ENCODE results near the gene PGAP2. TPM values are rescaled to one million over a fixed set of nuclear protein-coding genes. Genes with fewer than 3 reads are reported as not detected.

PGAP2 gene
- total and polyA plus RNA-seq, 2 donors (not counting 3 experiments of a cell fraction or from before 2014, with no cell fraction given), result 18.3 to 34.1 TPM

DNA sequence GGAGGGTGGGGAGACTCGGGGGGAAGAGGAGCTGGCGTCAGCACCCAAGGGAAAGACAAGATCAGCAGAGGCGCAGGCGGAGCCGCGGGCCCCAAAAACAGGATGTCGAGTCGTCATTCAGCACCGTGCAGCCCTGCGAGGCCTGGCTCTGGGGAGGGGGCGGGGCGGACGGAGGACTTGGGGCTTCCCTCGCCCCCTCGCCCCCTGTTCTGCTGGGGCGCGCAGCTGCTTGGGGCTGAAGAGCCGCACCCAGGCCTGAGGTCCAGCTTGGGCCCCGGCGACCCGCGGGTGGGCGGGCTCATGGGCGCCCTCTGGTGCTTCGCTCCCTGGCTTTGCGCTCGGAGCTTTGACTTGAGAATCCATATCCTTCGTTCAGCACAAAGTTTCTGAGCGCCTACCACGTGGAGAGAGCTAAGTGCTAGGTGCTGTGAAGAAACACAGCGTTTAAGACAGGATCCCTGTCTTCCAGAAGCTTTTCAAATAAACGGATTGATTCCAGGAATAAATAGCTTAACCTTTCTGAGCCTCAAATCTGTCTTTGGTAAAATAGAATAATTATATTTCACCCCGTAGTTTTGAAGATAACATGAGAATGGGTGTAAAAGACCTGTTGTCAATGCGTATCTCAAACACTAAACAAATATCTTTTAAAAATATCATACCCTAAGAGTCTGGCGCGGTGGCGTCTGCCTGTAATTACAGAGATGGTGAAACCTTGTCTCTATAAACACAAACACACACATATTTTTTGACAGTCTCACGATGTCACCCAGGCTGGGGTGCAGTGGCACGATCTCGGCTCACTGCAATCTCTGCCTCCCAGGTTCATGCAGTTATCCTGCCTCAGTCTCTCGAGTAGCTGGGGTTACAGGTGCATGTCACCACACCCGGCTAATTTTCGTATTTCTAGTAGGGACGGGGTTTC is 33.3 kb downstream of the PGAP2 start:
- no peaks in the 10 kb centered on the region for H3K36me3 ChIP-seq (ENCODE audit: control insufficient read depth in 2 of 2, extremely low read depth in 1 of 2, insufficient read depth in 2 of 2, low read length in 2 of 2)
- TF ChIP-seq POLR2A (IDR thresholded peaks at IDR 0.05; ENCODE audit: low read depth, low read length), result peak; percentile 18
- TF ChIP-seq JUN (IDR thresholded peaks at IDR 0.05; ENCODE audit: borderline replicate concordance, insufficient read depth, insufficient read length, low read depth), result no peak
- no peak for TF ChIP-seq GATA2 (IDR thresholded peaks at IDR 0.05; ENCODE audit: insufficient read depth, insufficient read length, low read depth, low read length)
- peak; percentile 72 for TF ChIP-seq POLR2AphosphoS5 (IDR thresholded peaks at IDR 0.05; ENCODE audit: insufficient read depth, low read depth, low read length)
- no peak for TF ChIP-seq FOS (IDR thresholded peaks at IDR 0.05; ENCODE audit: borderline replicate concordance, insufficient read depth, low read length)
- no peak for TF ChIP-seq EZH2 (IDR thresholded peaks at IDR 0.05; ENCODE audit: borderline replicate concordance, low read depth, low read length, severe bottlenecking)
- TF ChIP-seq MYC (IDR thresholded peaks at IDR 0.05; ENCODE audit: low read depth, low read length), result no peak
- TF ChIP-seq, protein P1, sequence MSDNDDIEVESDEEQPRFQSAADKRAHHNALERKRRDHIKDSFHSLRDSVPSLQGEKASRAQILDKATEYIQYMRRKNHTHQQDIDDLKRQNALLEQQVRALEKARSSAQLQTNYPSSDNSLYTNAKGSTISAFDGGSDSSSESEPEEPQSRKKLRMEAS (IDR thresholded peaks at IDR 0.05; ENCODE audit: insufficient read depth, insufficient read length), result peak; percentile 78
- TF ChIP-seq, protein P2, sequence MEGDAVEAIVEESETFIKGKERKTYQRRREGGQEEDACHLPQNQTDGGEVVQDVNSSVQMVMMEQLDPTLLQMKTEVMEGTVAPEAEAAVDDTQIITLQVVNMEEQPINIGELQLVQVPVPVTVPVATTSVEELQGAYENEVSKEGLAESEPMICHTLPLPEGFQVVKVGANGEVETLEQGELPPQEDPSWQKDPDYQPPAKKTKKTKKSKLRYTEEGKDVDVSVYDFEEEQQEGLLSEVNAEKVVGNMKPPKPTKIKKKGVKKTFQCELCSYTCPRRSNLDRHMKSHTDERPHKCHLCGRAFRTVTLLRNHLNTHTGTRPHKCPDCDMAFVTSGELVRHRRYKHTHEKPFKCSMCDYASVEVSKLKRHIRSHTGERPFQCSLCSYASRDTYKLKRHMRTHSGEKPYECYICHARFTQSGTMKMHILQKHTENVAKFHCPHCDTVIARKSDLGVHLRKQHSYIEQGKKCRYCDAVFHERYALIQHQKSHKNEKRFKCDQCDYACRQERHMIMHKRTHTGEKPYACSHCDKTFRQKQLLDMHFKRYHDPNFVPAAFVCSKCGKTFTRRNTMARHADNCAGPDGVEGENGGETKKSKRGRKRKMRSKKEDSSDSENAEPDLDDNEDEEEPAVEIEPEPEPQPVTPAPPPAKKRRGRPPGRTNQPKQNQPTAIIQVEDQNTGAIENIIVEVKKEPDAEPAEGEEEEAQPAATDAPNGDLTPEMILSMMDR (IDR thresholded peaks at IDR 0.05; ENCODE audit: extremely low read depth in 1 of 2, insufficient read depth in 1 of 2, low read depth in 1 of 2, low read length in 2 of 2), result peak; percentile 72 to 95
- H3K4me2 ChIP-seq (ENCODE audit: insufficient read depth, low read length), result peak overlapping the region; percentile 63
- DNase-seq (ENCODE audit: low read depth, low spot score) (peak; percentile 91), FAIRE-seq (peak; percentile 92)
- dilution Hi-C loops (cut with MboI; ENCODE audit: extremely low pct_ligation_motif_present, low sequenced_read_pairs) (no loop called here), intact Hi-C loops (cut with micrococcal nuclease) (loop anchor here (1.0 kb wide), 5 partner anchors 13 to 253 kb away; partner anchors contain the start of genes NUP98, PGAP2 and RRM1)
- H3K79me2 ChIP-seq (ENCODE audit: control insufficient read depth, insufficient read depth, low read length), result peaks cover 37% of the 10 kb centered on the region
- peak overlapping the region; percentile 3 to 50 (median 31) for H3K4me3 ChIP-seq (replicated peaks in 1 of 3; ENCODE audit: insufficient read depth in 1 of 3, low read depth in 1 of 3, low read length in 3 of 3)
- ChIA-PET CTCF (interaction anchor here (0.6 to 5.5 kb wide), 36 partner anchors 8 to 388 kb away, joined by 3 to 88 read pairs (median 4); partner anchors contain the start of genes NUP98, PGAP2, RRM1 and STIM1), POLR2A (interaction anchor here (0.6 to 1.3 kb wide), 3 partner anchors 9 to 14 kb away, joined by 3 to 7 read pairs (median 3); partner anchors contain the start of gene STIM1)
- no peaks in the 10 kb centered on the region for H3K9me3 ChIP-seq (replicated peaks; ENCODE audit: control insufficient read depth, insufficient read depth, low read length)
- H3K4me1 ChIP-seq (ENCODE audit: control insufficient read depth, extremely low read depth, insufficient read depth, low read length), result peaks cover 29% of the 10 kb centered on the region
- BruUV-seq (replicated peaks), result TSS peak; percentile 74
- H3K27ac ChIP-seq (ENCODE audit: insufficient read depth, low read depth, low read length), result peak overlapping the region; percentile 55
- H3K9me1 ChIP-seq (replicated peaks; ENCODE audit: control insufficient read depth, extremely low read depth, insufficient read depth, low read length), result no peaks in the 10 kb centered on the region
- H4K20me1 ChIP-seq (replicated peaks; ENCODE audit: control insufficient read depth, extremely low read depth, insufficient read depth, low read length), result no peaks in the 10 kb centered on the region
- no peaks in the 10 kb centered on the region for H3K27me3 ChIP-seq (ENCODE audit: control insufficient read depth in 2 of 2, insufficient read depth in 2 of 2, low read length in 2 of 2)
- H2AFZ ChIP-seq (ENCODE audit: low read depth, low read length), result peak overlapping the region; percentile 76
- peak overlapping the region; percentile 50 for H3K9ac ChIP-seq (replicated peaks; ENCODE audit: extremely low read depth, insufficient read depth, low read length)

Data from endothelial cell of umbilical vein (primary cell).